ENCODE measurements around the gene TIMM23B.
A peak's percentile ranks its signal among the peaks of the same experiment; 100 is the strongest.
"Not testable (repeated sequence)": the region's sequence is repeated elsewhere in the genome, so short reads cannot be mapped to it uniquely, and the experiment has no call there.

The TIMM23B gene

DNA sequence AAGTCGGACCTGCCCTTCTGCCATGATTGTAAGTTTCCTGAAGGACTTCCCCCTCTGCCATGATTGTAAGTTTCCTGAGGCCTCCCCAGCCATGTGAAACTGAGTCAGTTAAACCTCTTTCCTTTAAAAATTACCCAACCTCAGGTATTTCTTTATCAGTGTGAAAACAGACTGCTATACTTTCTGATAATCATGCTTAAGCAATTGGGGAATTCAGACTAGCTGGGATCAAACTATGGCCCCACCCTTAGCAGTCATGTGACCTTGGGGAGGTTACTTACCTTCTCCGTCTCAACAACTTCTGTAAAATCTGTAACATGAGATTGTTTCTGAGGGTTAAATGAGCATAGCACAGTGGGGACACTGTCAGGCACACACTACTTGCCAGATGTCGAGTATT lies 45.4 kb downstream of the TIMM23B start:
- not testable (repeated sequence) for DNase-seq

GRCh38 chr10:49988376-49988775 lies 46.5 kb downstream of the TIMM23B start, which contains the start of gene AGAP6:
TSS of gene AGAP6 (plus strand) at chr10:49988406. CDS start at chr10:49988716, 310 bp downstream.
- not testable (repeated sequence) for DNase-seq

GRCh38 chr10:49995321-49995720 lies 53.5 kb downstream of the TIMM23B start:
- DNase-seq = not testable (repeated sequence)

DNA sequence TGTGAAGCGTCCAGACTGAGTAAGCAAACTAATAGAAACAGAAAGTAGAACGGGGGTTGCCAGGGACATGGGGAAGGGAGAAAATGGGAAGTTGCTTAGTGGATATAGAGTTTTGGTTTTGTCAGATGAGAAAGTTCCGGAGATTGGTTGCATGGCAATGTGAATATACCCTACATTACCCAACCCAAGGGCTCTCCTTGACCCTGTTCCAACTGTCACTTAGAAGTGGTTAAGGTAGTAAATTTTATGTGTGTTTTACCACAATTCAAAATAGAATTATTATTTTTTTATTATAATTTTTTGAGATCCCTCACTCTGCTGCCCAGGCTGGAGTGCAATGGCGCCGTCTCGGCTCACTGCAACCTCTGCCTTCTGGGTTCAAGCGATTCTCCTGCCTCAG lies 72.2 kb downstream of the TIMM23B start:
- DNase-seq = peak; percentile 11 to 43

GRCh38 chr10:50015596-50016220 lies 73.9 kb downstream of the TIMM23B start:
- DNase-seq = not testable (repeated sequence)

- not testable (repeated sequence) for DNase-seq
These were observed 75.1 kb downstream of the TIMM23B start for GRCh38 chr10:50016926-50017325.

GRCh38 chr10:50017646-50018045 lies 75.8 kb downstream of the TIMM23B start:
- not testable (repeated sequence) for DNase-seq

- DNase-seq = not testable (repeated sequence)
These were observed 77.4 kb downstream of the TIMM23B start for GRCh38 chr10:50019279-50019678.

GRCh38 chr10:50020451-50021024 lies 78.7 kb downstream of the TIMM23B start:
- not testable (repeated sequence) for DNase-seq

DNA sequence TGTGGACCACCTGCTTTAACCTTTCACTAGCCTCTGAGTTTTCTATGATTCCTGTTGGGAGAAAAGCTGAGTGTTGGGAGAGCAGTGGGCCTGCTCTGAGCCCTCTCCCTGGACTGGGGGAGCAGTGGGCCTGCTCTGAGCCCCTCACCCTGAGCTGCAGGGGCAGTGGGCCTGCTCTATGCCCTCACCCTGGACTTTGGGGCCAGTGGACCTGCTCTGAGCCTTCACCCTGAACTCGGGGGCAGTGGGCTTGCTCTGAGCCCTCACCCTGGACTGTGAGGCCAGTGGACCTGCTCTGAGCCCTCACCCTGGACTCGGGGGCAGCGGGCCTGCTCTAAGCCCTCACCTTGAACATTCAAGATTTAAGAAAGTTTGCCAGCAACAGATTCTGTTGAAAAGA lies 79.8 kb downstream of the TIMM23B start:
- DNase-seq = no peak

All from inflammatory macrophage treated with lipopolysaccharide for 1 hour (primary cell).